Liver (tissue), 3 donors: ENCODE data around the gene PODNL1.

ENCODE experiments used
- CTCF ChIP-seq: fragments of 150-350 bp; IDR thresholded peaks from 2 replicates; pipeline ENCODE4 v1.5.1; 2017; ENCODE audit warnings: improper control_type of control experiment, low read depth, low read length; ENCODE audit not compliant: missing input control
- EGR1 ChIP-seq, 2 donors: IDR thresholded peaks; 2 replicates each; pipeline ENCODE4 v1.6.1; 2016 to 2018; ENCODE audit warnings: antibody characterized with exemption in 2 of 2, low read depth in 2 of 2
- FOXA1 ChIP-seq: IDR thresholded peaks from 2 replicates; pipeline ENCODE4 v1.6.1; 2016; ENCODE audit warnings: antibody characterized with exemption
- GABPA ChIP-seq, 2 donors: IDR thresholded peaks in 1 of 2; conservative IDR thresholded peaks in 1 of 2; 2 replicates each; pipeline ENCODE4 v1.6.1; 2016; ENCODE audit warnings: antibody characterized with exemption in 2 of 2, mild to moderate bottlenecking in 1 of 2, moderate library complexity in 1 of 2
- RAD21 ChIP-seq, 2 donors: IDR thresholded peaks; 2 replicates each; pipeline ENCODE4 v1.6.1; 2016; ENCODE audit warnings: antibody characterized with exemption in 2 of 2, mild to moderate bottlenecking in 2 of 2
- ZBTB33 ChIP-seq: IDR thresholded peaks from 2 replicates; pipeline ENCODE4 v1.6.1; 2016; ENCODE audit warnings: antibody characterized with exemption
- donor health status: healthy.
- donor health status: healthy.

- no peak for TF ChIP-seq CTCF
- TF ChIP-seq FOXA1 = no peak
- no peak for TF ChIP-seq ZBTB33
- no peak for TF ChIP-seq RAD21 (IDR thresholded peaks at IDR 0.05)
- TF ChIP-seq GABPA (IDR thresholded peaks at IDR 0.05 in 1 of 2, conservative IDR thresholded peaks at IDR 0.05 in 1 of 2) = no peak
- TF ChIP-seq EGR1 (IDR thresholded peaks at IDR 0.05; ENCODE audit: low read depth in 2 of 2) = no peak
Measured at GRCh38 chr19:13909430-13909829, 28.8 kb downstream of the PODNL1 start.
